ENCODE measurements around the gene SLC23A2. TPM values are rescaled to one million over a fixed set of nuclear protein-coding genes. Genes with fewer than 3 reads are reported as not detected.

Gene SLC23A2
- total RNA-seq, 2 donors from 2014 or later, result 4.6 to 5.1 TPM

DNA sequence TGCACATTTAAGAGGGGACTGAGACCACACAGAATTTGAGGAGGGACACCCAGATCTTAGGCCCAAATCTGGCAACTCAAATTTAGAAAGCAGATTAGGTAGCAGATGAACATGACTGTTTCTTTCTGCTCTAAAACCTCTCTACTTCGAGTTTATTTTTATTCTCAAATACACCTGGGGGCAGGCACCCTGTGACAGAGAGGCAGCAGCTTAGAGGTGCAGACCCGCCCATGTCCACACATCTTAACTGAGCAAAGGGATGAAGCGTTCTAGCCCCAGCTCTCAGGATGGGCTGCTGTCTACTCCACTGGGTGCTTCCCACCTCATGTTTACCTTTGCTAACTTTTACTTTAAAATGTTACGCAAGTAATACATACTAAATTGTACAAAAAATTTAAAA lies 125.0 kb downstream of the SLC23A2 start:
- intact Hi-C loops (cut with DNase I), result no loop called here
- DNase-seq, result no peak
- Histone ChIP-seq H3K27me3 (no peaks in the 10 kb centered on the region), H3K9me3 (no peaks in the 10 kb centered on the region), H3K27ac (no peak overlapping the region), H3K36me3 (no peaks in the 10 kb centered on the region), H3K9ac (ENCODE audit: low read depth in 2 of 2, low read length in 2 of 2) (no peak overlapping the region), H3K4me3 (no peak overlapping the region), H3K4me1 (no peaks in the 10 kb centered on the region)
- TF ChIP-seq, protein P1, sequence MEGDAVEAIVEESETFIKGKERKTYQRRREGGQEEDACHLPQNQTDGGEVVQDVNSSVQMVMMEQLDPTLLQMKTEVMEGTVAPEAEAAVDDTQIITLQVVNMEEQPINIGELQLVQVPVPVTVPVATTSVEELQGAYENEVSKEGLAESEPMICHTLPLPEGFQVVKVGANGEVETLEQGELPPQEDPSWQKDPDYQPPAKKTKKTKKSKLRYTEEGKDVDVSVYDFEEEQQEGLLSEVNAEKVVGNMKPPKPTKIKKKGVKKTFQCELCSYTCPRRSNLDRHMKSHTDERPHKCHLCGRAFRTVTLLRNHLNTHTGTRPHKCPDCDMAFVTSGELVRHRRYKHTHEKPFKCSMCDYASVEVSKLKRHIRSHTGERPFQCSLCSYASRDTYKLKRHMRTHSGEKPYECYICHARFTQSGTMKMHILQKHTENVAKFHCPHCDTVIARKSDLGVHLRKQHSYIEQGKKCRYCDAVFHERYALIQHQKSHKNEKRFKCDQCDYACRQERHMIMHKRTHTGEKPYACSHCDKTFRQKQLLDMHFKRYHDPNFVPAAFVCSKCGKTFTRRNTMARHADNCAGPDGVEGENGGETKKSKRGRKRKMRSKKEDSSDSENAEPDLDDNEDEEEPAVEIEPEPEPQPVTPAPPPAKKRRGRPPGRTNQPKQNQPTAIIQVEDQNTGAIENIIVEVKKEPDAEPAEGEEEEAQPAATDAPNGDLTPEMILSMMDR (IDR thresholded peaks at IDR 0.05), result no peak

DNA sequence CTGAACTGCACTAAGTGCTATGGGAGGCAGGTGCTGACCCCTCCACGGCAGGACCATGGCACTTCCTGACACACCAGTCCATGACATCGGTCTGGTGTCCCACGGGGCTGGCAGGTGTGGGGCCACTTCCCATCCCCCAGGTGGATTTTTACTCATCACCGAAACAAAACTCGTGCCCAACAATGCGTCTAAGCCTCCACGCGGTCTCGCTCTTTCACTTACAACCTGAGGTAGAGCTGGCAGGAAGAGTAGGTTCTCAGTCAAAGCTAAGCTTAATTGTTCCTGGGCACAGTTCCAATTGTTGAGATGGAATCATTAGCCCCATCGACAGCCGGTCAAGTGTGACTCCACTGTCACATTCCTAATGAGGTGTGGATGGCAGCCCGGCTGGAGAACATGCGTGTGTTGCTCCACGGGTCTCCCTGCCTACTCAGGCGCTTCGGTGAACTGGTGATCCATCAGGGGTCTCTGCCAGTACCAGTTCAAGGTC lies 125.7 kb downstream of the SLC23A2 start:
- intact Hi-C loops (cut with DNase I), result no loop called here
- H3K36me3 ChIP-seq, result no peaks in the 10 kb centered on the region

DNA sequence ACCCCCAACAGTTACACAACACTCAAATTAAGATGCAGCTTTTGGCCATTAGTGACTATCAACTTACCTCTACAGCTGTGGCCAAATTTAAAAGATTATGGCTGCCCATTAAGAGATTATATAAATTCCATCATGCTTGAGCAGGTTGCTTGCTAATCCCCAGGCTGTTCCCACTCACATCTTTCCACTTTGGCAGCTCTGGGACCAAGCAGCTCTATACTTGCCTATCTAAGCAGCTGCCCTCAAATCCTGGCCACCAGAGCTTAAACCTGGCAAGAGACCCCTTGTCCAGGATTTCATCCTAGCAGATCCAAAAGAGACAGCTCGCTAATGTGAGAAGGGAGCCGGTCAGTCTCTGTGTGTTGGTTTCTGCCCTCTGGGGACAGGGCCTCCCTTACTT lies 127.9 kb downstream of the SLC23A2 start:
- no peaks in the 10 kb centered on the region for H3K4me1 ChIP-seq
- no peak overlapping the region for H3K4me3 ChIP-seq
- no peaks in the 10 kb centered on the region for H3K36me3 ChIP-seq
- H3K27ac ChIP-seq, result no peak overlapping the region
- no peak for DNase-seq
- H3K9me3 ChIP-seq, result no peaks in the 10 kb centered on the region
- intact Hi-C loops (cut with DNase I), result no loop called here
- TF ChIP-seq, protein P1 (IDR thresholded peaks at IDR 0.05), result no peak
- H3K27me3 ChIP-seq, result no peaks in the 10 kb centered on the region
- no peak overlapping the region for H3K9ac ChIP-seq (ENCODE audit: low read depth in 2 of 2, low read length in 2 of 2)

More for the DNA sequence above, 125.7 kb downstream of the SLC23A2 start:
- Histone ChIP-seq H3K4me3 (no peak overlapping the region), H3K4me1 (no peaks in the 10 kb centered on the region), H3K27me3 (no peaks in the 10 kb centered on the region), H3K27ac (no peak overlapping the region), H3K9me3 (no peaks in the 10 kb centered on the region), H3K9ac (ENCODE audit: low read depth in 2 of 2, low read length in 2 of 2) (no peak overlapping the region)
- TF ChIP-seq, protein P1 (IDR thresholded peaks at IDR 0.05), result no peak
- no peak for DNase-seq

DNA sequence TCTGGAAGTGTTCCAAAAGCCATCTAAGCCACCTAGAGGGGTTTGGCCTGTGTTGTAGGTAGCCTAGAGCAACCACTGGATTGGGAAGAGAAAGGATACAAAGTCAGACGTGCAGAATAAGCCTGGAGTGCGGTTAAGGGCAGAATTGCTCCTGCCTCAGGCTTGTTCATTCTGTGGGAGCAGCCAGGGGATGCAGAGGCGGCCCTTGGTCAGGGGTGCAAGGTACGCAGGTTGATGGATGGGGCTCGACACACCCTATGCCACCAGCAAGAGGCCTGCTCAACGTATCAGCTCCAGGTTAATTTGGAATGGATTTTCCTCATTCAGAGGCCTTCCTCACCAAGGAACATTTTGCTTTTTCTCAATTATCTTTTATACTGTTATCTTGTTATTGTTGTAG lies 129.8 kb downstream of the SLC23A2 start:
- H3K9ac ChIP-seq (ENCODE audit: low read depth in 2 of 2, low read length in 2 of 2), result no peak overlapping the region
- TF ChIP-seq, protein P1 (IDR thresholded peaks at IDR 0.05), result no peak
- no peak overlapping the region for H3K27ac ChIP-seq
- intact Hi-C loops (cut with DNase I), result no loop called here
- H3K4me3 ChIP-seq, result no peak overlapping the region
- H3K9me3 ChIP-seq, result no peaks in the 10 kb centered on the region
- no peaks in the 10 kb centered on the region for H3K36me3 ChIP-seq
- H3K27me3 ChIP-seq, result no peaks in the 10 kb centered on the region
- no peaks in the 10 kb centered on the region for H3K4me1 ChIP-seq
- no peak for DNase-seq

DNA sequence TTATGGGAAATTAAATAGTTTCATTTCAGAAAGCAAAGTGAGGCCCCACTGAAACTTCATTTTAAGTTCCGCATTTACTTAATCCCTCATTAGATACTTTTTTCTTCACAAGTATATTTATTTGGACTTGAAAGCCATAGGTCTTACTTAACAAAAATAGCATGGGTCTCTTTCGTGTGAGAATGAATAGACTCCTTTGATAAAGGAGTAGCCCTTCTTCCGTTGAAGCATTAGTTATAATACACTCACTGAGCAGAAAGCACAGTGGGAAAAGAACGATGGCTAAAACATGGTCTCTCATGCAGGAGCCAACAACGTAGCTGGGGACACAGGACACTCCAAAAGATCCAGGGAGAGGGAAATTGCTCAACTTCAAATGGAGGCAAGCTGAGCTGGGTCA lies 130.4 kb downstream of the SLC23A2 start:
- H3K4me3 ChIP-seq, result no peak overlapping the region
- no peaks in the 10 kb centered on the region for H3K9me3 ChIP-seq

More for the DNA sequence above, 130.4 kb downstream of the SLC23A2 start:
- TF ChIP-seq, protein P1 (IDR thresholded peaks at IDR 0.05), result no peak
- intact Hi-C loops (cut with DNase I), result no loop called here
- H3K9ac ChIP-seq (ENCODE audit: low read depth in 2 of 2, low read length in 2 of 2), result no peak overlapping the region
- DNase-seq, result no peak
- H3K4me1 ChIP-seq, result no peaks in the 10 kb centered on the region
- no peaks in the 10 kb centered on the region for H3K27me3 ChIP-seq
- no peaks in the 10 kb centered on the region for H3K36me3 ChIP-seq
- no peak overlapping the region for H3K27ac ChIP-seq

Measured in colonic mucosa (tissue), 4 donors.